ENCODE results near the gene BIN2. TPM values are rescaled to one million over a fixed set of nuclear protein-coding genes. Genes with fewer than 3 reads are reported as not detected.

Gene BIN2
- total and polyA plus RNA-seq, 9 of the 15 experiments (the other 6 are each of a cell fraction or from before 2014, with no cell fraction given) = 0.04 to 0.39 (median 0.25) TPM; not detected in 1

GRCh38 chr12:51269174-51270066 is 54.6 kb downstream of the BIN2 start (continued):
- peak; percentile 47 for TF ChIP-seq MGA (IDR thresholded peaks at IDR 0.05)
- TF ChIP-seq FUS (optimal IDR thresholded peaks at IDR 0.05; ENCODE audit: low read depth, low read length) = no peak
- peak; percentile 29; the same call in 1 of the 2 replicates for TF ChIP-seq KDM2B (CRISPR knock-in tag; IDR thresholded peaks at IDR 0.05)
- peak; percentile 60 to 73 (median 69) for TF ChIP-seq CTCF (IDR thresholded peaks at IDR 0.05 in 2 of 3, conservative IDR thresholded peaks at IDR 0.05 in 1 of 3; ENCODE audit: insufficient read depth in 2 of 3, low read depth in 1 of 3, low read length in 3 of 3)
- 0 out of 4 replicates have a peak, but pooled peaks of 1 of the 2 experiments have one; percentile 8 for TF ChIP-seq NRF1 (conservative IDR thresholded peaks at IDR 0.05 in 1 of 2, IDR thresholded peaks at IDR 0.05 in 1 of 2)
- no peak for TF ChIP-seq ZFP1 (CRISPR knock-in tag; IDR thresholded peaks at IDR 0.05)
- TF ChIP-seq GATA2 (CRISPR knock-in tag; IDR thresholded peaks at IDR 0.05) = no peak
- TF ChIP-seq CEBPG (CRISPR knock-in tag; IDR thresholded peaks at IDR 0.05) = peak; percentile 25; the same call in 1 of the 2 replicates
- TF ChIP-seq CEBPG (tag; conservative IDR thresholded peaks at IDR 0.05 in 1 of 2, IDR thresholded peaks at IDR 0.05 in 1 of 2) = no peak
- no peak for TF ChIP-seq SMARCE1 (IDR thresholded peaks at IDR 0.05)

All from K562 (cell line).